Naive thymus-derived CD4-positive, alpha-beta T cell (primary cell): ENCODE data around the gene OR52A5. TPM values are rescaled to one million over a fixed set of nuclear protein-coding genes. Genes with fewer than 3 reads are reported as not detected.
A peak's percentile ranks its signal among the peaks of the same experiment; 100 is the strongest.

Experiments
- ATAC-seq: fragments of 150-1000 bp; cut with Tn5 transposase; 2 replicates; pipeline ENCODE4 v1.10.0; 2021; ENCODE audit warnings: mild to moderate bottlenecking, moderate library complexity
- CTCF ChIA-PET: fragments of 350-600 bp; sonication (Branson Sonifier 250); formaldehyde crosslinking; loops from one replicate; lab custom pipeline; 2021; ENCODE audit warnings: antibody characterized with exemption; lab: Charles Lee
- POLR2A ChIA-PET: fragments of 350-600 bp; sonication (Branson Sonifier 250); formaldehyde crosslinking; loops from one replicate; lab custom pipeline; 2021; ENCODE audit warnings: antibody characterized with exemption, inconsistent platforms; lab: Charles Lee
- DNase-seq, 9 donors: peaks; one replicate each; pipeline versions ENCODE4 v3.0.0 to v3.0.0-alpha.2; 2020 to 2022; ENCODE audit warnings: mixed read lengths in 1 of 9
- H3K27ac ChIP-seq: one replicate; pipeline ENCODE4 v1.7.0; 2013; ENCODE audit warnings: mild to moderate bottlenecking, low read depth, low read length, moderate library complexity
- H3K27me3 ChIP-seq, 2 donors: one replicate each; pipeline ENCODE4 v1.7.0; 2013; ENCODE audit warnings: low read length in 2 of 2, mild to moderate bottlenecking in 2 of 2, moderate library complexity in 2 of 2; ENCODE audit not compliant: control insufficient read depth in 2 of 2, insufficient read depth in 2 of 2
- H3K36me3 ChIP-seq, 3 experiments: 1 replicate in 2 of 3; 2 replicates in 1 of 3; pipeline ENCODE4 v1.7.0; 2013; ENCODE audit warnings: low read length in 3 of 3, mild to moderate bottlenecking in 3 of 3, moderate library complexity in 1 of 3; ENCODE audit not compliant: insufficient read depth in 3 of 3, control insufficient read depth in 2 of 3
- H3K4me1 ChIP-seq, 2 donors: one replicate each; pipeline ENCODE4 v1.7.0; 2013; ENCODE audit warnings: low read length in 2 of 2, mild to moderate bottlenecking in 2 of 2, moderate library complexity in 1 of 2; ENCODE audit not compliant: control insufficient read depth in 2 of 2, insufficient read depth in 2 of 2
- H3K4me3 ChIP-seq: 2 replicates; pipeline ENCODE4 v1.7.0; 2013; ENCODE audit warnings: mild to moderate bottlenecking, low read length
- H3K9me3 ChIP-seq, 3 experiments: 1 replicate in 2 of 3; 2 replicates in 1 of 3; pipeline ENCODE4 v1.7.0; 2013; ENCODE audit warnings: low read length in 3 of 3; ENCODE audit not compliant: control insufficient read depth in 2 of 3
- H3K27ac Mint-ChIP-seq, 9 donors: one replicate each; pipeline ENCODE4 v1.8.0; 2020 to 2022; ENCODE audit warnings: mixed read lengths in 9 of 9, mild to moderate bottlenecking in 8 of 9, moderate library complexity in 5 of 9, inconsistent platforms in 2 of 9
- H3K27me3 Mint-ChIP-seq, 5 donors: one replicate each; pipeline ENCODE4 v1.8.0; 2021 to 2022; ENCODE audit warnings: mixed read lengths in 5 of 5, mild to moderate bottlenecking in 1 of 5
- H3K36me3 Mint-ChIP-seq, 5 donors: one replicate each; pipeline ENCODE4 v1.8.0; 2020 to 2022; ENCODE audit warnings: mixed read lengths in 5 of 5, mild to moderate bottlenecking in 3 of 5, inconsistent platforms in 1 of 5
- H3K4me1 Mint-ChIP-seq, 7 donors: one replicate each; pipeline ENCODE4 v1.8.0; 2020 to 2022; ENCODE audit warnings: mixed read lengths in 7 of 7, mild to moderate bottlenecking in 3 of 7, inconsistent platforms in 1 of 7
- H3K4me3 Mint-ChIP-seq, 10 donors: one replicate each; pipeline ENCODE4 v1.8.0; 2020 to 2022; ENCODE audit warnings: mild to moderate bottlenecking in 10 of 10, mixed read lengths in 10 of 10, moderate library complexity in 6 of 10, inconsistent platforms in 2 of 10
- H3K9me3 Mint-ChIP-seq, 11 donors: one replicate each; pipeline ENCODE4 v1.8.0; 2020 to 2022; ENCODE audit warnings: mixed read lengths in 11 of 11, mild to moderate bottlenecking in 4 of 11, inconsistent platforms in 1 of 11, moderate library complexity in 1 of 11
- intact Hi-C, 2 donors: fragments of 100-400 bp; cut with micrococcal nuclease; formaldehyde crosslinking; loops; one replicate each; pipeline ENCODE4 v1.15.1; 2023
- polyA plus RNA-seq, 2 donors: library from polyadenylated mRNA; unstranded; fragments of 300-500 nt; fragmentation: Illumina TruSeq; gene quantifications; one replicate each; pipeline ENCODE4 v1.2.3, GENCODE V29; 2021
- total RNA-seq, 6 experiments: library from RNA in 5 of 6; stranded (reverse) in 5 of 6; gene quantifications; 1 replicate in 5 of 6; 2 replicates in 1 of 6; pipeline ENCODE4 v1.2.3 and lab custom pipeline; 2021 to 2026

OR52A5 gene
- total and polyA plus RNA-seq, 7 experiments from 2014 or later = not detected

GRCh38 chr11:5136261-5136660, 1.9 kb downstream of the OR52A5 start:
- DNase-seq = no peak
- Histone ChIP-seq H3K4me1 (no peaks in the 10 kb centered on the region), H3K4me3 (no peak overlapping the region), H3K27me3 (no peaks in the 10 kb centered on the region), H3K27ac (no peak overlapping the region), H3K36me3 (no peaks in the 10 kb centered on the region), H3K9me3 (no peaks in the 10 kb centered on the region)
- H3K27me3 Mint-ChIP-seq = peaks cover 0 to 17% (median 4%) of the 10 kb centered on the region in 5 donors
- ATAC-seq = no peak
- no peaks in the 10 kb centered on the region for H3K4me1 Mint-ChIP-seq
- POLR2A ChIA-PET = no interaction called here
- H3K27ac Mint-ChIP-seq = no peak overlapping the region
- H3K4me3 Mint-ChIP-seq = no peak overlapping the region
- no peaks in the 10 kb centered on the region for H3K9me3 Mint-ChIP-seq
- no peaks in the 10 kb centered on the region for H3K36me3 Mint-ChIP-seq
- intact Hi-C loops = no loop called here
- CTCF ChIA-PET = no interaction called here

- DNase-seq (no peak), ATAC-seq (no peak)
- Histone ChIP-seq H3K4me1 (no peaks in the 10 kb centered on the region), H3K27me3 (no peaks in the 10 kb centered on the region), H3K9me3 (no peaks in the 10 kb centered on the region), H3K36me3 (no peaks in the 10 kb centered on the region), H3K4me3 (no peak overlapping the region), H3K27ac (no peak overlapping the region)
- Mint-ChIP-seq H3K4me1 (no peaks in the 10 kb centered on the region), H3K27ac (no peak overlapping the region), H3K9me3 (no peaks in the 10 kb centered on the region), H3K27me3 (peaks cover 0 to 12% (median 4%) of the 10 kb centered on the region in 5 donors), H3K36me3 (no peaks in the 10 kb centered on the region), H3K4me3 (no peak overlapping the region)
- CTCF ChIA-PET = no interaction called here
- POLR2A ChIA-PET = no interaction called here
- intact Hi-C loops = no loop called here
Measured at GRCh38 chr11:5131584-5132335, 6.4 kb downstream of the OR52A5 start.

GRCh38 chr11:5129457-5129877, 8.7 kb downstream of the OR52A5 start:
- no peak overlapping the region for H3K4me3 Mint-ChIP-seq
- ATAC-seq (no peak), DNase-seq (no peak)
- H3K4me3 ChIP-seq = no peak overlapping the region
- no peaks in the 10 kb centered on the region for H3K4me1 ChIP-seq
- no peaks in the 10 kb centered on the region for H3K36me3 Mint-ChIP-seq
- no peak overlapping the region for H3K27ac ChIP-seq
- no peaks in the 10 kb centered on the region for H3K27me3 ChIP-seq
- H3K27me3 Mint-ChIP-seq = peaks cover 0 to 11% (median 8%) of the 10 kb centered on the region in 5 donors
- POLR2A ChIA-PET = no interaction called here
- no peaks in the 10 kb centered on the region for H3K9me3 Mint-ChIP-seq
- H3K4me1 Mint-ChIP-seq = no peaks in the 10 kb centered on the region
- no peaks in the 10 kb centered on the region for H3K36me3 ChIP-seq
- H3K27ac Mint-ChIP-seq = no peak overlapping the region
- intact Hi-C loops = loop anchor here (5.0 to 10.0 kb wide), 2 partner anchors 555 to 763 kb away; partner anchors contain the start of genes OR52E5 (in 1 of the 2), TRIM22 (in 1 of the 2) and TRIM5 (in 1 of the 2)
- CTCF ChIA-PET = no interaction called here
- H3K9me3 ChIP-seq = no peaks in the 10 kb centered on the region

GRCh38 chr11:5124891-5125620, 13.1 kb downstream of the OR52A5 start:
- ATAC-seq = no peak
- ChIA-PET CTCF (interaction anchor here (0.7 kb wide), 2 partner anchors 510 to 768 kb away, joined by 4 read pairs; partner anchors contain the start of gene OR52E5), POLR2A (interaction anchor here (0.7 kb wide), 1 partner anchor 48 kb away, joined by 3 read pairs; no protein-coding TSS in a partner anchor)
- Mint-ChIP-seq H3K4me1 (peaks cover 0 to 2% (median 0%) of the 10 kb centered on the region in 7 donors), H3K27me3 (peaks cover 9 to 24% (median 16%) of the 10 kb centered on the region in 5 donors), H3K36me3 (no peaks in the 10 kb centered on the region), H3K4me3 (no peak overlapping the region), H3K9me3 (no peaks in the 10 kb centered on the region), H3K27ac (no peak overlapping the region)
- Histone ChIP-seq H3K27me3 (no peaks in the 10 kb centered on the region), H3K4me1 (no peaks in the 10 kb centered on the region), H3K36me3 (no peaks in the 10 kb centered on the region), H3K27ac (no peak overlapping the region), H3K9me3 (no peaks in the 10 kb centered on the region), H3K4me3 (no peak overlapping the region)
- DNase-seq = no peak
- intact Hi-C loops = loop anchor here (1.0 to 10.0 kb wide), 6 partner anchors 167 to 767 kb away; partner anchors contain the start of genes OR52N2 (in 2 of the 2), OR52E5 (in 1 of the 2), TRIM22 (in 1 of the 2) and TRIM5 (in 1 of the 2)

- Mint-ChIP-seq H3K9me3 (no peaks in the 10 kb centered on the region), H3K4me3 (no peak overlapping the region), H3K27ac (no peak overlapping the region), H3K27me3 (peaks cover 9 to 24% (median 16%) of the 10 kb centered on the region in 5 donors), H3K4me1 (peaks cover 0 to 2% (median 0%) of the 10 kb centered on the region in 7 donors), H3K36me3 (no peaks in the 10 kb centered on the region)
- intact Hi-C loops = loop anchor here (1.0 to 10.0 kb wide), 4 partner anchors 168 to 684 kb away; partner anchors contain the start of genes OR52N2 (in 2 of the 2), TRIM22 (in 1 of the 2) and TRIM5 (in 1 of the 2)
- no peaks in the 10 kb centered on the region for H3K9me3 ChIP-seq
- H3K27ac ChIP-seq = no peak overlapping the region
- ChIA-PET CTCF (interaction anchor here (0.7 kb wide), 1 partner anchor 685 kb away, joined by 4 read pairs; no protein-coding TSS in a partner anchor), POLR2A (no interaction called here)
- no peaks in the 10 kb centered on the region for H3K4me1 ChIP-seq
- no peaks in the 10 kb centered on the region for H3K27me3 ChIP-seq
- no peaks in the 10 kb centered on the region for H3K36me3 ChIP-seq
- ATAC-seq (peak; percentile 67), DNase-seq (peak in 8 of 9 donors; percentile 8 to 46 (median 28))
- H3K4me3 ChIP-seq = no peak overlapping the region
Measured at GRCh38 chr11:5123802-5124521, 14.2 kb downstream of the OR52A5 start.

- H3K27ac Mint-ChIP-seq = no peak overlapping the region
- peaks cover 0 to 39% (median 28%) of the 10 kb centered on the region in 5 donors for H3K27me3 Mint-ChIP-seq
Measured at GRCh38 chr11:5118893-5119292, 19.3 kb downstream of the OR52A5 start.

More at GRCh38 chr11:5118893-5119292, 19.3 kb downstream of the OR52A5 start:
- H3K4me1 Mint-ChIP-seq = no peaks in the 10 kb centered on the region
- ChIA-PET POLR2A (interaction anchor here (0.6 kb wide), 1 partner anchor 51 kb away, joined by 3 read pairs; no protein-coding TSS in a partner anchor), CTCF (interaction anchor here (0.8 kb wide), 1 partner anchor 482 kb away, joined by 3 read pairs; the partner anchor contains the start of gene OR51D1)
- DNase-seq (no peak), ATAC-seq (no peak)
- H3K27ac ChIP-seq = no peak overlapping the region
- peaks cover 0 to 5% (median 0%) of the 10 kb centered on the region in 11 donors for H3K9me3 Mint-ChIP-seq
- no peaks in the 10 kb centered on the region for H3K4me1 ChIP-seq
- no peaks in the 10 kb centered on the region for H3K9me3 ChIP-seq
- no peak overlapping the region for H3K4me3 Mint-ChIP-seq
- no peaks in the 10 kb centered on the region for H3K27me3 ChIP-seq
- no peak overlapping the region for H3K4me3 ChIP-seq
- H3K36me3 ChIP-seq = no peaks in the 10 kb centered on the region
- peaks cover 0 to 5% (median 0%) of the 10 kb centered on the region in 5 donors for H3K36me3 Mint-ChIP-seq
- intact Hi-C loops = no loop called here
